Measurements from ENCODE around the gene NUP133. TPM values are rescaled to one million over a fixed set of nuclear protein-coding genes. Genes with fewer than 3 reads are reported as not detected.
A peak's percentile ranks its signal among the peaks of the same experiment; 100 is the strongest.

NUP133 gene
- total RNA-seq, 1 experiment from 2014 or later = 50.9 TPM

DNA sequence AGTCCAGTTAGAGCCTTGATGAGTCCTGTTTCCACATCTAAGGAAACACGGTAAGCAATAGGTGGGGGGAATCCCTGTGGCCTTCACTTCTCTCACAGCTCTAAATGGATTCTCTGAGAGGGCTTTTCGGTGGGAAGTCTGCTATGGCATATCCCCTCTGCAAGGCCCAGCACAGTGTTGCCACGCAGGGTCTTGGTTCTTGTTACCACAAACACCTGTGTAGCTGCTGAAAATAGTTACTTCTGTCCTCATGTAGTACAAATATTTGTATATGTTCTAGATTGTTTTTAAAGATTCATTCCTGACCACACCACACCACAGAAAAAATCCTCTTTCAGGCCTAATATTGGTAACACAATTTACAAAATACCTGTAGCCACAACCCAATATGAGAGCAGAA is 79.9 kb downstream of the NUP133 start:
- CTCF ChIA-PET = interaction anchor here (0.7 kb wide), 1 partner anchor 52 kb away, joined by 3 read pairs; no protein-coding TSS in a partner anchor
- BruUV-seq (replicated peaks) = no TSS peak
- intact Hi-C loops (cut with micrococcal nuclease; ENCODE audit: unreplicated experiment) = no loop called here
- TF ChIP-seq, protein P1, sequence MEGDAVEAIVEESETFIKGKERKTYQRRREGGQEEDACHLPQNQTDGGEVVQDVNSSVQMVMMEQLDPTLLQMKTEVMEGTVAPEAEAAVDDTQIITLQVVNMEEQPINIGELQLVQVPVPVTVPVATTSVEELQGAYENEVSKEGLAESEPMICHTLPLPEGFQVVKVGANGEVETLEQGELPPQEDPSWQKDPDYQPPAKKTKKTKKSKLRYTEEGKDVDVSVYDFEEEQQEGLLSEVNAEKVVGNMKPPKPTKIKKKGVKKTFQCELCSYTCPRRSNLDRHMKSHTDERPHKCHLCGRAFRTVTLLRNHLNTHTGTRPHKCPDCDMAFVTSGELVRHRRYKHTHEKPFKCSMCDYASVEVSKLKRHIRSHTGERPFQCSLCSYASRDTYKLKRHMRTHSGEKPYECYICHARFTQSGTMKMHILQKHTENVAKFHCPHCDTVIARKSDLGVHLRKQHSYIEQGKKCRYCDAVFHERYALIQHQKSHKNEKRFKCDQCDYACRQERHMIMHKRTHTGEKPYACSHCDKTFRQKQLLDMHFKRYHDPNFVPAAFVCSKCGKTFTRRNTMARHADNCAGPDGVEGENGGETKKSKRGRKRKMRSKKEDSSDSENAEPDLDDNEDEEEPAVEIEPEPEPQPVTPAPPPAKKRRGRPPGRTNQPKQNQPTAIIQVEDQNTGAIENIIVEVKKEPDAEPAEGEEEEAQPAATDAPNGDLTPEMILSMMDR (IDR thresholded peaks at IDR 0.05; ENCODE audit: unreplicated experiment) = no peak
- H3K36me3 Mint-ChIP-seq (ENCODE audit: insufficient read depth, unreplicated experiment) = peaks cover 5% of the 10 kb centered on the region
- no peak for DNase-seq
- H3K9me3 Mint-ChIP-seq (ENCODE audit: low read depth, unreplicated experiment) = no peaks in the 10 kb centered on the region
- no peak overlapping the region for H3K27ac Mint-ChIP-seq (ENCODE audit: unreplicated experiment)
- H3K4me1 Mint-ChIP-seq (ENCODE audit: low read depth, unreplicated experiment) = no peaks in the 10 kb centered on the region
- peaks cover 84% of the 10 kb centered on the region for H3K27me3 Mint-ChIP-seq (ENCODE audit: unreplicated experiment)
- no peak overlapping the region for H3K4me3 Mint-ChIP-seq (ENCODE audit: low read depth, unreplicated experiment)

DNA sequence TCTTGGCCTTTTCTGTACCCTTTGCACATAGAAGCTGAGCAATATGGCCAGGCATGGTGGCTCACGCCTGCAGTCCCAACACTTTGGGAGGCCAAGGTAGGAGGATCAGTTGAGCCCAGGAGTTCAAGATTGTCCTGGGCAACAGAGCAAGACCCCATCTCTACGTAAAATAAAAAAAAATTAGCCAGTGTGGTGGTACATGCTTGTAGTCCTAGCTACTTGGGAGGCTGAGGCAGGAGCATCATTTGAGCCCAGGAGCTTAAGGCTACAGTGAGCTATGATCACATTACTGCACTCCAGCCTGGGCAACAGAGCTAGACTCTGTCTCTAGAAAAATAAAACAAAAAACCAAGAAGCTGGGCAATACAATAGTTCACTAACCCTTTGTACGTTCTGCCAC is 80.6 kb downstream of the NUP133 start:
- TF ChIP-seq, protein P1 (IDR thresholded peaks at IDR 0.05; ENCODE audit: unreplicated experiment) = no peak
- BruUV-seq (replicated peaks) = no TSS peak
- H3K9me3 Mint-ChIP-seq (ENCODE audit: low read depth, unreplicated experiment) = no peaks in the 10 kb centered on the region
- CTCF ChIA-PET = interaction anchor here (0.7 kb wide), 1 partner anchor 53 kb away, joined by 3 read pairs; no protein-coding TSS in a partner anchor
- H3K36me3 Mint-ChIP-seq (ENCODE audit: insufficient read depth, unreplicated experiment) = peaks cover 5% of the 10 kb centered on the region
- DNase-seq = no peak
- peaks cover 77% of the 10 kb centered on the region for H3K27me3 Mint-ChIP-seq (ENCODE audit: unreplicated experiment)
- H3K27ac Mint-ChIP-seq (ENCODE audit: unreplicated experiment) = no peak overlapping the region
- no peaks in the 10 kb centered on the region for H3K4me1 Mint-ChIP-seq (ENCODE audit: low read depth, unreplicated experiment)
- H3K4me3 Mint-ChIP-seq (ENCODE audit: low read depth, unreplicated experiment) = no peak overlapping the region
- intact Hi-C loops (cut with micrococcal nuclease; ENCODE audit: unreplicated experiment) = no loop called here

DNA sequence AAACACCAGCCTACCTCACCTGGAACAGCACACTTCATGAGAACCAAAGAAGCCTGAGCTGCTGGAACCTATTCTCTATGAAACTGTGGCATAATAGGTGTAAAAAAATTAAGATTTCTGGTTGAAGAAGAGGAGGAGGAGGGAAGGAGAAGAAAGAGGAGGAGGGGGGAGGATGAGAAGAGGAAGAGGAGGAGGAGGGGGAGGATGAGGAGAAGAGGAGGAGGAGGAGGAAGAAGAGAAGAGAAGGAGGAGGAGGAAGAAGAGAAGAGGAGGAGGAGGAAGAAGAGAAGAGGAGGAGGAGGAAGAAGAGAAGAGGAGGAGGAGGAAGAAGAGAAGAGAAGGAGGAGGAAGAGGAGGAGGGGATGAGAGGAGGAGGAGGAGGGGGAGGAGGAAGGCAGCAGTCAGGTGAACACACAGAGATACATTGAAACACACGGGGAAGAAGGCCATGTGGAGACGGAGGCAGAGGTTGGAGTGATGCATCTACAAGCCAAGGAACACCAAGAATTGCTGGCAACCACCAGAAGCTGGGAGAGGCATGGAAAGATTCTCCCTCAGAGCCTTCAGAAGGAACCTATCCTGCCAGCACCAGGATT is 82.5 kb downstream of the NUP133 start:
- peaks cover 5% of the 10 kb centered on the region for H3K36me3 Mint-ChIP-seq (ENCODE audit: insufficient read depth, unreplicated experiment)
- no peak for DNase-seq
- CTCF ChIA-PET = no interaction called here
- no peak overlapping the region for H3K4me3 Mint-ChIP-seq (ENCODE audit: low read depth, unreplicated experiment)
- intact Hi-C loops (cut with micrococcal nuclease; ENCODE audit: unreplicated experiment) = no loop called here
- TF ChIP-seq, protein P1 (IDR thresholded peaks at IDR 0.05; ENCODE audit: unreplicated experiment) = no peak
- H3K27me3 Mint-ChIP-seq (ENCODE audit: unreplicated experiment) = peaks cover 67% of the 10 kb centered on the region
- no TSS peak for BruUV-seq (replicated peaks)
- no peaks in the 10 kb centered on the region for H3K9me3 Mint-ChIP-seq (ENCODE audit: low read depth, unreplicated experiment)
- H3K27ac Mint-ChIP-seq (ENCODE audit: unreplicated experiment) = no peak overlapping the region
- H3K4me1 Mint-ChIP-seq (ENCODE audit: low read depth, unreplicated experiment) = no peaks in the 10 kb centered on the region

DNA sequence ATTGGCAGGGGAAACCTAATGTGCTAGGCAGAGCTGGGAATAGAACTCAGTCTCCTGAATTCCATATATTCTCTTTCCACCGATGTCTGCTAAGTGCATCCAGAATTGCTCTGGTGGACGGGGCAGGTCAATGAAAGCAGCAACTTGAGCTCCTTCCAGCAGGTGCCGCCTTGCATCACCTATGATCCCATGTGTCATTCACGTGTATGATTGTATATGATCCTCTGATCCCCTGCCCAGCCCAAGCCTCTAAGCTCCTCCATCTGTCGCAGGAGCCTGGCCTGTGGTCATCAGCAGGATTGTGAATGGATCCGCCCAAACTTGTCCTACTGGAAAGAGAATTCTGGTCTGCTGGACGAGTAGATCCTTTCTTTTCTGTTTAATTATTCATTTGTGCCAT is 87.4 kb downstream of the NUP133 start:
- CTCF ChIA-PET = interaction anchor here (1.0 to 1.3 kb wide), 4 partner anchors 17 to 61 kb away, joined by 3 to 8 read pairs (median 3); no protein-coding TSS in a partner anchor
- peaks cover 33% of the 10 kb centered on the region for H3K27me3 Mint-ChIP-seq (ENCODE audit: unreplicated experiment)
- intact Hi-C loops (cut with micrococcal nuclease; ENCODE audit: unreplicated experiment) = no loop called here
- H3K27ac Mint-ChIP-seq (ENCODE audit: unreplicated experiment) = no peak overlapping the region
- no peaks in the 10 kb centered on the region for H3K36me3 Mint-ChIP-seq (ENCODE audit: insufficient read depth, unreplicated experiment)
- no peak overlapping the region for H3K4me3 Mint-ChIP-seq (ENCODE audit: low read depth, unreplicated experiment)
- BruUV-seq (replicated peaks) = no TSS peak
- no peaks in the 10 kb centered on the region for H3K4me1 Mint-ChIP-seq (ENCODE audit: low read depth, unreplicated experiment)
- H3K9me3 Mint-ChIP-seq (ENCODE audit: low read depth, unreplicated experiment) = no peaks in the 10 kb centered on the region
- peak; percentile 25 for DNase-seq
- TF ChIP-seq, protein P1 (IDR thresholded peaks at IDR 0.05; ENCODE audit: unreplicated experiment) = peak; percentile 34
